Pulmonary artery endothelial cell (primary cell): ENCODE data around the gene CEP250. TPM values are rescaled to one million over a fixed set of nuclear protein-coding genes. Genes with fewer than 3 reads are reported as not detected.
"Not testable (repeated sequence)": the region's sequence is repeated elsewhere in the genome, so short reads cannot be mapped to it uniquely, and the experiment has no call there.

Experiments
- DNase-seq: peaks from one replicate; pipeline ENCODE4 v3.0.0-alpha.2; 2011; ENCODE audit warnings: low read depth, low spot score
- total RNA-seq: library from RNA; depleted of rRNA; stranded (reverse); fragments of >200 nt; gene quantifications from 2 replicates; pipeline ENCODE4 v1.2.3, GENCODE V29; 2014

CEP250 gene
- total RNA-seq, 1 donor from 2014 or later, result 21.2 TPM

DNA sequence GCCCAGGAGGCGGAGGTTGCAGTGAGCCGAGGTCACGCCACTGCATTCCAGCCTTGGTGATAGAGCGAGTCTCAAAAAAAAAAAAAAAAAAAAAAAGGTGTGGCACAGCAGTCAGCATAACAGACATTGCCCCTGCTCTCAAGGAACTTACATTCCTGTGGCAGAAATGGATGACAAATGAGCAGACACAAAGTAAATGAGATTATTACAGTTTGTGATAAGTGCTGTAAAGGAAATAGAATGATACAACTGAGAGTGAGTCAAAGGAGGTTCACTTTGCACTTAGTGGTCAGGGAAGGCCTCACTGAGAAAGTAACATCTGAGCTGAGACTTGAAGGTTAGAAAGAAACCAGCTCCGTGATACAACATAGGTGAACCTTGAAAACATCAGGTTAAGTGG is 36.4 kb downstream of the CEP250 start:
- DNase-seq, result no peak

DNA sequence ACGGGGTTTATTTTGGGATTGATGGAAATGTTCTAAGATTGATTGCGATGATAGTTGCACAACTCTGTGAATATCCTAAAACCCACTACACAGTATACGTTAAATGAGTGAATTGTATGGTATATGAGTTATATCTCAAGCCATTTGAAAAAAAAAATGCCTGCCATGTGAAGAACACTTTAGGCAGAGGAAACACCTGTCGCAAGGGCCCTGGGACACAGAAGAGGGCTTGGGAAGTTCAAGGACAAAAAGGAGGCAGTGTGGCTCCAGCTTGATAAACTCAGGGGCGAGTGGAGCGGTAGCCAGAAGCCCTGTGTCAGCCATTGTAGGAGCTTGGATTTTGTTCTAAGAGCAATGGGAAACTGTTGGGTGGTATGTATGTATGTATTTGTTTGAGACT is 37.0 kb downstream of the CEP250 start:
- DNase-seq, result no peak

DNA sequence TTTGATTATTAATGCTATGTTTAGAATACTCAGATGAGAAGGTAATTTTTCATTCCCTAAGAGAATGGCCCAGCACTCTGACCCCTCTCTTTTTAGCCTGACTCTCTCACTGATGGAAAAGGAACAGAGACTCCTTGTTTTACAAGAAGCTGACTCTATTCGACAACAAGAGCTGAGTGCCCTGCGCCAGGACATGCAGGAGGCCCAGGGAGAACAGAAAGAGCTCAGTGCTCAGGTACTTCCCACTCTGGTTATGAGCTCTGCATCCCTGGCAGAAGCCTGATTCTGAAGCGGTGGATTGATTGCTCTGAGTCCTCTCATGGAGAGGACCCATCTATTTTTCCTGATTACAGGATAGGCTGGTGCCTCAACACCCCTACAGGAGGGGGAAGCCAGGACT is 41.1 kb downstream of the CEP250 start:
- DNase-seq, result no peak

DNA sequence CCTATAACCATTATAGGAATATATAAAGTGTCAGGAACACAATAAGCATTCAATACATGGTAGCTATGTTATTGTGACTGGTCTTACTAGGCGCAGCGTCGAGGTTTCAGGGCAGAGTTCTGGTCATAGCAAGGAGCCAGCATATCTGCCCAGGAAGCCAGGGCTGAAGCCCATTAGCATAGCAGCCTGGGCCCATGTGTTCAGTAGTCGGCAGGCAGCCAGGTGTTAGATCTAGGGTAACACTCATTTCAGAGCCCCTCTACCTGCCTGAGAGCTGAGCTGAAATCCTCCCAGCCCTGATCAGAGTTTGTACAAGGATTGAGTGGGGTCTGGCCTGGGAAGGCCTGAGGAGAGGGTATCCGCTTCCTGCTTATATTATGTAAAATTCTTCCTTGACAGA is 41.9 kb downstream of the CEP250 start:
- no peak for DNase-seq

DNA sequence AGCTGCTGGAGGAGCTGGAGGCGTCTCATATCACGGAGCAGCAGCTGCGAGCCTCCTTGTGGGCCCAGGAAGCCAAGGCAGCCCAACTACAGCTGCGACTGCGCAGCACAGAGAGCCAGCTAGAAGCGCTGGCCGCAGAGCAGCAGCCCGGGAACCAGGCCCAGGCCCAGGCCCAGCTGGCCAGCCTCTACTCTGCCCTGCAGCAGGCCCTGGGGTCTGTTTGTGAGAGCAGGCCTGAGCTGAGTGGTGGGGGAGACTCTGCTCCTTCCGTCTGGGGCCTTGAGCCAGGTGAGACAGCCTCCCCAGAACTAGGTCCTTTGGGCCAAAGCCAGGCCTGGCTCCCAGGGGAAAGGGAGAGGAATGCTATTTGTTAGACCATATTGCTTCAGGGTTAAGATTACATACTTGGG is 42.4 kb downstream of the CEP250 start:
- DNase-seq, result no peak

DNA sequence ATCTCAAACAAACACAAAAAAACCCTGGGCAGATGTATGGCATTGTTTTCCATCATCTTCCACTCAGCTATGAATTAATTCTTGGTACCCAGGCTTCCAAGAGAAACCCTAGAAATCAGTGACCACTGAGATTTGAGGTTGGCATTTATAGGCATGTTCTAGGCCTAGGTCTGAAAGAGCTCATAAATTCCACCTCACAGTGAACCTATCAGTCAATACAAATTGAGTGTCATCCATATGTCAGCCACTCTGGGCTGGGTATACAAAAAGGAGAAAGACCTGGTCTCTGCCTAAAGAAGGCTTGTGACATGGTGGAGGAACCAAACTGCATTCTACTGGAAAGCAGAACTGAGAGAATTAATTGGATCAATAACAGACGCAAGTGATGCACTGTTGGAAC is 43.9 kb downstream of the CEP250 start:
- no peak for DNase-seq

DNA sequence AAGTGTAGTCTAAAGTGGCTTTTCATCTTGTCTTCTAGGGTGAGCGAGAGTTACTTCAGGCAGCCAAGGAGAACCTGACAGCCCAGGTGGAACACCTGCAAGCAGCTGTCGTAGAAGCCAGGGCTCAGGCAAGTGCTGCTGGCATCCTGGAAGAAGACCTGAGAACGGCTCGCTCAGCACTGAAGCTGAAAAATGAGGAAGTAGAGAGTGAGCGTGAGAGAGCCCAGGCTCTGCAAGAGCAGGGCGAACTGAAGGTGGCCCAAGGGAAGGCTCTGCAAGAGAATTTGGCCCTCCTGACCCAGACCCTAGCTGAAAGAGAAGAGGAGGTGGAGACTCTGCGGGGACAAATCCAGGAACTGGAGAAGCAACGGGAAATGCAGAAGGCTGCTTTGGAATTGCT is 47.0 kb downstream of the CEP250 start:
- no peak for DNase-seq

DNA sequence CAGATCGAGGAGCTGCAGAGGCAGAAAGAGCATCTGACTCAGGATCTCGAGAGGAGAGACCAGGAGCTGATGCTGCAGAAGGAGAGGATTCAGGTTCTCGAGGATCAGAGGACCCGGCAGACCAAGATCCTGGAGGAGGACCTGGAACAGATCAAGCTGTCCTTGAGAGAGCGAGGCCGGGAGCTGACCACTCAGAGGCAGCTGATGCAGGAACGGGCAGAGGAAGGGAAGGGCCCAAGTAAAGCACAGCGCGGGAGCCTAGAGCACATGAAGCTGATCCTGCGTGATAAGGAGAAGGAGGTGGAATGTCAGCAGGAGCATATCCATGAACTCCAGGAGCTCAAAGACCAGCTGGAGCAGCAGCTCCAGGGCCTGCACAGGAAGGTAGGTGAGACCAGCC is 47.9 kb downstream of the CEP250 start:
- no peak for DNase-seq

DNA sequence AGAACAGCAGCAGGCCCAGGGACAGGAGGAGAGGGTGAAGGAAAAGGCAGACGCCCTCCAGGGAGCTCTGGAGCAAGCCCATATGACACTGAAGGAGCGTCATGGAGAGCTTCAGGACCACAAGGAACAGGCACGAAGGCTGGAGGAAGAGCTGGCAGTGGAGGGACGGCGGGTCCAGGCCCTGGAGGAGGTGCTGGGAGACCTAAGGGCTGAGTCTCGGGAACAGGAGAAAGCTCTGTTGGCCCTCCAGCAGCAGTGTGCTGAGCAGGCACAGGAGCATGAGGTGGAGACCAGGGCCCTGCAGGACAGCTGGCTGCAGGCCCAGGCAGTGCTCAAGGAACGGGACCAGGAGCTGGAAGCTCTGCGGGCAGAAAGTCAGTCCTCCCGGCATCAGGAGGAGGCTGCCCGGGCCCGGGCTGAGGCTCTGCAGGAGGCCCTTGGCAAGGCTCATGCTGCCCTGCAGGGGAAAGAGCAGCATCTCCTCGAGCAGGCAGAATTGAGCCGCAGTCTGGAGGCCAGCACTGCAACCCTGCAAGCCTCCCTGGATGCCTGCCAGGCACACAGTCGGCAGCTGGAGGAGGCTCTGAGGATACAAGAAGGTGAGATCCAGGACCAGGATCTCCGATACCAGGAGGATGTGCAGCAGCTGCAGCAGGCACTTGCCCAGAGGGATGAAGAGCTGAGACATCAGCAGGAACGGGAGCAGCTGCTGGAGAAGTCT is 48.6 kb downstream of the CEP250 start:
- no peak for DNase-seq

DNA sequence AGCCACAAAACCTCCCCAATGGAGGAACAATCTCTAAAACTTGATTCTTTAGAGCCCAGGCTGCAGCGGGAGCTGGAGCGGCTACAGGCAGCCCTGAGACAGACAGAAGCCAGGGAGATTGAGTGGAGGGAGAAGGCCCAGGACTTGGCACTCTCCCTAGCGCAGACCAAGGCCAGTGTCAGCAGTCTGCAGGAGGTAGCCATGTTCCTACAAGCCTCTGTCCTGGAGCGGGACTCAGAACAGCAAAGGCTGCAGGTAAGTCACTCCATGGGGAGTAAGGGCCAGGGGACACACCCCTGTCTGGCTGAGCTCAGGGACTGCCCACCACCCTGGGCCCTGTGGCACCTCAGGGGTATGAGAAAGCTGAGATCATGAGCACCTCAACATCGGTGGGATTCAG is 49.4 kb downstream of the CEP250 start:
- DNase-seq, result no peak

DNA sequence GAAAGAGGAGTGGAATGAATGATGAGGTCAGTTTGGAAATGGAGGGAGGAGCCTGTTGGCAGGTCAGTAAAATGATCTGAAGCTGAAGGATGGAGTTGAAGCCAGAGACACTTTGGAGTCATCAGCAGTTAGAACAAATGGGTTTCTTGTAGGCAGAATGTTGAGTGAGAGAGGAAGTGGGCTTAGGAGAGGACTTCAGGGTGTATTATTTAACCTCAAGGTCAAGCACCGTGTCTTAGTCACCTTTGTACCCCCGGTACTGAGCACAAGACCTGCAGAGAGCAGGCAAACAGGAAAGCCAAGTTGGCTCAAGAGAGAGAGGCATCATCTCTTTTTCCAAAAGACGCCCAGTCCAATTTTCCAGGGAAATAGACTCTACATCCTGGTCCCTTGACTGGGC is 50.8 kb downstream of the CEP250 start:
- DNase-seq, result no peak

DNA sequence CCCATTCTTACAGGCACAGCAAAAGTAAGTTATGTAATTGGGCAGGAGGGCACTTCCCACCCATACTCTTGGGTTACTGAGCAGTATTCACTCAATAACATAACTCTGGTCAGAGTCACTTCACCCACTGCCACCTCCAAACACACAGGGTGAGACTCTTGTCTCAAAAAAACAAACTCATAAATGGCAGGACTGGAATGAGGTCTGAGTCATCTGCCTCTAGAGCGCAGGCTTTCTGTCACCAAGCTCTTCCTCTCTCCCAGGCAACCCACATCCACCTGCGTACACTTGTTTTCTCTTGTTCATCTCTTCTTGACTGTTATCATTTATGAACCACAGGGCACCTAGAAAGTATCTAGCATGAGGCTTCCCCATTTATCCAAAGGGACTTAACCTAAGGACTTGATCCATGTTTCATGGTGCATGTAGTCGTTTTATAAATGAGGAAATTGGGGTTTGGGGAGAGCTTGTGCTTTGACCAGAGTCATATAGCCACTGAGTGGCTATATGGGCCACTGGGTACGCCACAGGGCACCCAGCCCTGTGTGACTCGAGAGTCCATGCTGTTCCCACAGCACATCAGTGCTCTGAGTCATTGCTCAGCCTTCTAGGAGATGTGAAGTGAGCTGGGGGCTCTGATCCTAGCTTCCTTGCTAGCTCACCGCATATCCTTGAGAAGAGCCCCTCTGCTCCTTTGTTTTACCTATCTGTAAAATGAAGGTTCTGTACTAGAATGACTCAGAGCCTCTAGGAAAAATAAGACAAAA is 51.7 kb downstream of the CEP250 start:
- DNase-seq, result no peak

DNA sequence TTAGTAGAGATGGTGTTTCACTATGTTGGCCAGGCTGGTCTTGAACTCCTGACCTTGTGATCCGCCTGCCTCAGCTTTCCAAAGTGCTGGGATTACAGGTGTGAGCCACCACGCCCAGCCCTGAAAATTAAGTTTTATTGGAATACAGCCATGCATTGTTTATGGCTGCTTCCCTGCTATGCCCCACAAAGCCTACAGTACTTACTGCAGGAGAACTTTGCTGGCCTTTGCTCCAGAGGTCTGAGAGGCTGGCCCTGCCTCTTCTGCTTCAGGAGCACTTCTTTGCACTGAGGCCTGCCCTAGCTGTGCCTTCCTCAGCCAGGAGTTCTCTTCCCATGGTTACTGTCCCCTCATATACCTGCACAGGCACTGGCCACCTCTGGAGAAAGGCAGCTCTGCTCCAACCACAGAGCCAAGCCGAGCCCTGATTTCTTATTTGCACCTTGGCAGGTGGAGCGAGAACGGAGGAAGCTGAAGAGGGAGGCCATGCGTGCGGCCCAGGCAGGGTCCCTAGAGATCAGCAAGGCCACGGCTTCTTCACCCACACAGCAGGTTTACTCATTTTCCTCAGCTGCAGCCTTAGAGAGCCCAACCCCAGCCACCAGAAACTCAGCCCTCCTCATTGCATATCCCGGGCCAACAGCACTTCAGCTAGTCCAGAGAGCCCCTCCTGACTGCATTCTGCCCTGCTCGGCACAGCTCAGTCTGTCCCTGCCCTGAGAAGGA is 53.3 kb downstream of the CEP250 start:
- no peak for DNase-seq

DNA sequence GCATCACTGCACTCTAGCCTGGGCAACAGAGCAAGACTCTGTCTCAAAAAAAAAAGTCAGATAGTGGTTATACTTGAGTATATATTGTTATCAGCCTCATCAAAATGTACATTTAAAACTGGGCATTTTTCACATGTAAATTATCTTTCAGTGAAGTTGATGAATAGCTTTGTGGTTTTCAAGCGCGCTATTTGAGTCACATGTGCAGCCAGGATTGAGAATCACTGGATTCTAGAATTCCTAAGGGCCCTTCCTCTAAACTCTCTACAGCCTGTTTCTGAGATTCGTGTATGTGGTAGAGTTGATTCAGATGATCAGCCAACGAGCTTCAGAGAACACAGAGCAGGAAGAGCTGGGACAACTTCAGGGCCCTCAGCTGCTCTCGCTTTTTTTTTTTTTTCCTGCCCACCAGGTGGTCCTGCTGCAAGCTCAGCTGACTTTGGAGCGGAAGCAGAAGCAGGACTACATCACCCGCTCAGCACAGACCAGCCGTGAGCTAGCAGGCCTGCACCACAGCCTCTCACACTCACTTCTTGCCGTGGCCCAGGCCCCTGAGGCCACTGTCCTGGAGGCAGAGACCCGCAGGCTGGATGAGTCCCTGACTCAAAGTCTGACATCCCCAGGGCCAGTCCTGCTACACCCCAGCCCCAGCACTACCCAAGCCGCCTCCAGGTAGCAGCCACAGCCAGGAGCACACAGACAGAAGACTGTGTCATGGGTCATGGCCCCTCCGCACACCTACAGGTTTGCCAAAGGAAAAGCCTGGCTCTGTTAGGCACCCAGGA is 55.7 kb downstream of the CEP250 start:
- DNase-seq, result no peak

DNA sequence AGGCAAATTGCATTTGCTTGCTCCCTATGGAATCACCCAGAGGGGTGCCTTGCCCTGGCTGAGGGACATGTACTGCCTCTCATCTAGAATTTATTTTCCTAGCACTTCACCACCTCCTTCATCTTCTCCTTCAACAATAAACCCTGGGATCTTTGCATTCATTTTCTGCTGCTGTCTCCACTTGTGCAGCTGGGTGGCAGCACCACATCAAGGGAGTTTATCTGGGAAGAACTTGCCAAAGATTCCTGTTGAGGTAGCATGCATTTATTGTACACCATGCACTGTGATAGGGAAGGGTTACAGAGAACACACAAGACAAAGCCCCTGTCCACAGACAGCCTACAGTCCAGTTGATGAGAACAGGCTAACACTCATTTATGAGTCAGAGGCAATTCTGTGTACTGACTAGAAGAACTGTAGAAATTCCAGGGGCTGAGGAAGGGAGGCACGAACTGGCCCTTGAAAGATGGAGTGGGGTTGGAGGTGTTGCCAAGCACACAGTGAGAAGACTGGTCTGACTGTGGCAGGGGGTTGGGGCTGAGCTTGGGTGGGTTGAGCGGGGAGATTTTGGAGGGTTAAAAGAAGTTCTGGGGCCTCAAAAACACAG is 56.5 kb downstream of the CEP250 start:
- DNase-seq, result no peak

DNA sequence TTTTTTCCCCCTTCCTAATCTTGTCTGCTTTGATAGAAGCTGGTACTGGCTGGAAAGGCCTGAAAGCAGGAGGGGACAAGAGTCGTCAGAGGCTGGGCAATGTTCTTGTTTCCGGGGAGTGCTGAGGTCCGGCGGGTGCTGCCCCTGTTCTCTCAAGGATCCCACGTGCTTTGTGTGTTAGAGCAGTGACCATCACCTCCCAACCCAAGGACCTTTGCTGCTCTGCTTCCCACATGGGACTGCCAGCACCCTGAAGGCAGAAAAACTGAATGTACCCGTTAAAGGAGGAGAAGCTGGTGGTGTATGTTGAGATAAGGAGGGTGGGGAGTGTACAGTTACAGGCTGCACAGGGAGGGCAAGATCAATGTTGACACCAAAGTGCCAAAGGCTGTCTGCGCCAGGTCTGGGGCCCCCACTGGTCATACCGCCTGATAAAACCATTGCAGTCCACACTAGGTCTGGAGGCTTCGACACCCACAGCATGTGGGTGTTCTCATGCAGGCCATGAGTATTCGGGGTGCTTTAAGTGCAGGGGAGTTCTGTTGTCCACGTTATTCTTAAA is 59.1 kb downstream of the CEP250 start:
- DNase-seq, result no peak

DNA sequence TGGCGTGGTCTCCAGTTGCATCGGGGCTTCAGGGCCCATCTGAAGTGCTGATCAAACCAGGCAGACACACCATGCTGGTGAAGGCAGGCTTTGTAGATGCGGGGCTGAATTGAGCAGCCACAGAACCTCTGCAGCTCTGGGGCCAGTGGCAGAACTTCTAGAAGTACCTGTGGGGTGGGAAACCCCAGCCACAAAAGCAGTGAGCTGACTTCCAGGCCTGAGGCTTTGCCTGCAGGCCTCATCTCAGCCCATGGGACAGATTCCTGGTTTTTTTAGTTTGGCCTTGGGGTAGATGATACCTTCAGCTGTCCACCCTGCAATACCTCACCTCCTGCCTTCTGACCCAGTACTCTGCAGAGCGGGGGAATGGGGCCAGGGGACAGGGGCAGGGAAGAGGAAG is 59.9 kb downstream of the CEP250 start:
- no peak for DNase-seq

DNA sequence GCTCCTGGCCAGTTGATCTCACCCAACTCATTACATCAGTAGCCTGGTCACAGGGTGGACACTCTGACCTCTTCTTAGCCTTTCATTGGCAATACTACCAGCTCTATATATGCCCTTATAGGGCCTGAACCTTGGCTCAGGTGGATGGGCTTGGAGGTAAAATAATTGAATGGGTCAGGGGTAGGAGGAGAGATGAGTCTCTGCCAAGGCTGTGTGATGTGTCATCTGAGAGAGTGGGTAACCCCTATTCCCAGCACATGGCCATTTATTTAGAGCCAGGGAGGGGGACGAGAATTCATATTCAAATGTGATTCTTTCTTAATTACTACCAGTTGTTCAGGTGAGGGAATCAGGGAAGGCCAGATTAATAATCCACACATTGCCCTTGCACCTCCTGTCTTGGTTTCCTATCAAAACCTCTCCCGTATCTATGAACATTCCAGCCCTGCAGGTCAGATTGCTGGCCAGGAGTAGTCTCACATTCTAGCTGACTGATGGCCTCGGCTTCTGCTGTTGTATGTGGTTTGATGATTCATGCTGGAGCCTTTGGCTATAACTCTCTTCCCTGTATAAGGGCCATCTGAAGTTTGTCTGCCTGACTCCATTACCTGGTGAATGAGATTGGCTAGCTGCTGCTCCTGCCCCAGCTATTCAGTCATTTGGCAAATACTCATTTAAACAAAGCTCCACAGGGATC is 60.7 kb downstream of the CEP250 start:
- DNase-seq, result no peak

DNA sequence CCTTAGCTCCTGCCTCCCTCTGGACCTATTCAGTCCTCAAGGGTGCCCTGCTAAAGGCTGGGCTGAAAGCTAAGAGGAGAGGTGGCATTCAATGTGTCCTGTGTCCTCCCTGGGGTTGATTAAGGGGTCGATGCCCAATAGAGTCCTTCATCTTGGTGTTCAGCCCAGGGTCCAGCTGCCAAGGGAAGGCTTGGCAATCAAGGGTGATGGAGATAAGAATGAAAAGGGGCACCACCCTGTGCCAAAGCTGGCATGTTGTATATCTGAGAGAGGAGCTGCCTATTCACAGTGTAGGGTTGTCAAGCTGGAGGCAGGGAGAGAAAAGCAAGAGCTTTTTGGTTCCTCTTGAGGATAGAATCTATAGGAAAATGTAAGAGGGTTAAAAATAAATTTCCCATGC is 61.7 kb downstream of the CEP250 start:
- DNase-seq, result no peak

DNA sequence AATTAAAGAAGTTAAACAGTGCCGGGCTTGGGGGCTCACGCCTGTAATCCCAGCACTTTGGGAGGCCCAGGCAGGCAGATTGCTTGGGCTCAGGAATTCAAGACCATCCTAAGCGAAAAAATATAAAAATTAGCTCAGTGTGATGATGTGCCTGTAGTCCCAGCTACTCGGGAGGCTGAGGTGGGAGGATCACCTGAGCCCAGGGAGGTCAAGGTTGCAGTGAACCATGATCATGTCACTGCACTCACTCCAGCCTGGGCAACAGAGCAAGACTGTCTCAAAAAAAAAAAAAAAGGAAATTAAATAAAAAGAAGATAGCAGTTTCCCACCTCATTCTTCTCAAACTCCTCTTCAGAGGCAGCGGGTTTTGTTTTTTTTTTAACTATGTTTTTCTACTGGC is 62.4 kb downstream of the CEP250 start:
- not testable (repeated sequence) for DNase-seq
